GM19372 (cell line): ENCODE data around the gene BIRC6.
"Not testable (repeated sequence)": the region's sequence is repeated elsewhere in the genome, so short reads cannot be mapped to it uniquely, and the experiment has no call there.

Experiments used
- ATAC-seq: cut with Tn5 transposase; IDR thresholded peaks from one replicate; pipeline ENCODE4 v1.9.1; 2021; ENCODE audit warnings: mild to moderate bottlenecking, low read depth, moderate library complexity; ENCODE audit not compliant: unreplicated experiment

The BIRC6 gene, protein sequence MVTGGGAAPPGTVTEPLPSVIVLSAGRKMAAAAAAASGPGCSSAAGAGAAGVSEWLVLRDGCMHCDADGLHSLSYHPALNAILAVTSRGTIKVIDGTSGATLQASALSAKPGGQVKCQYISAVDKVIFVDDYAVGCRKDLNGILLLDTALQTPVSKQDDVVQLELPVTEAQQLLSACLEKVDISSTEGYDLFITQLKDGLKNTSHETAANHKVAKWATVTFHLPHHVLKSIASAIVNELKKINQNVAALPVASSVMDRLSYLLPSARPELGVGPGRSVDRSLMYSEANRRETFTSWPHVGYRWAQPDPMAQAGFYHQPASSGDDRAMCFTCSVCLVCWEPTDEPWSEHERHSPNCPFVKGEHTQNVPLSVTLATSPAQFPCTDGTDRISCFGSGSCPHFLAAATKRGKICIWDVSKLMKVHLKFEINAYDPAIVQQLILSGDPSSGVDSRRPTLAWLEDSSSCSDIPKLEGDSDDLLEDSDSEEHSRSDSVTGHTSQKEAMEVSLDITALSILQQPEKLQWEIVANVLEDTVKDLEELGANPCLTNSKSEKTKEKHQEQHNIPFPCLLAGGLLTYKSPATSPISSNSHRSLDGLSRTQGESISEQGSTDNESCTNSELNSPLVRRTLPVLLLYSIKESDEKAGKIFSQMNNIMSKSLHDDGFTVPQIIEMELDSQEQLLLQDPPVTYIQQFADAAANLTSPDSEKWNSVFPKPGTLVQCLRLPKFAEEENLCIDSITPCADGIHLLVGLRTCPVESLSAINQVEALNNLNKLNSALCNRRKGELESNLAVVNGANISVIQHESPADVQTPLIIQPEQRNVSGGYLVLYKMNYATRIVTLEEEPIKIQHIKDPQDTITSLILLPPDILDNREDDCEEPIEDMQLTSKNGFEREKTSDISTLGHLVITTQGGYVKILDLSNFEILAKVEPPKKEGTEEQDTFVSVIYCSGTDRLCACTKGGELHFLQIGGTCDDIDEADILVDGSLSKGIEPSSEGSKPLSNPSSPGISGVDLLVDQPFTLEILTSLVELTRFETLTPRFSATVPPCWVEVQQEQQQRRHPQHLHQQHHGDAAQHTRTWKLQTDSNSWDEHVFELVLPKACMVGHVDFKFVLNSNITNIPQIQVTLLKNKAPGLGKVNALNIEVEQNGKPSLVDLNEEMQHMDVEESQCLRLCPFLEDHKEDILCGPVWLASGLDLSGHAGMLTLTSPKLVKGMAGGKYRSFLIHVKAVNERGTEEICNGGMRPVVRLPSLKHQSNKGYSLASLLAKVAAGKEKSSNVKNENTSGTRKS (N-terminal part only)

DNA sequence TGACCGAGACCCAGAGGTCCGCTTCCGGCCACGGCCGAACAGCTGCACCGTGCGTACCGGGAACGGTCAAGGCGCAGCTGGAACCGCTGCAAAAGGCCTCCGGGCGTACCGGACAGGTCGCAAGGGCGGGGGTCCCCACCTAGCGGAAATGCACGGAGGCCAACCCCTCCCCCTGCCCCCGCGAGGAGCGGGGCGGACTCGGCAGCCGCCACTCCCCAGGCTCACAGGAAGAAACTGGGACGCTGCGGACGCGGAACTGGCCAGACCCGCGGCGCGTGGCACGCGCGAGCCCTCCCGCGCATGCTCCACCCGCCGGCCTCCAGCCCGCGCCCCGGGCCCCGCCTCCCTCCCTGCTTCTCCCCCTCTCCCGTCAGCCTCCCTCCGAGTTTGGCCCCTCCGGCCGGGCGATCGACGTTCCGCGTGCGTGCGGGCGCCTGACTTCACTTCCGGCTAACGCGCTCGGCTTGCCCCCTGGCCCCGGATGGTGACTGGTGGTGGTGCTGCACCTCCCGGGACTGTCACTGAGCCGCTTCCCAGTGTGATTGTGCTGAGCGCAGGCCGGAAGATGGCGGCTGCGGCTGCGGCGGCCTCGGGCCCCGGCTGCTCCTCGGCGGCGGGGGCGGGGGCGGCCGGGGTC is at the start of gene BIRC6:
Gene BIRC6, plus strand, starts transcription at position 343 of the 637 bp plus-strand sequence. Its CDS starts 139 bp downstream, at position 482.
- peak; percentile 81 for ATAC-seq

DNA sequence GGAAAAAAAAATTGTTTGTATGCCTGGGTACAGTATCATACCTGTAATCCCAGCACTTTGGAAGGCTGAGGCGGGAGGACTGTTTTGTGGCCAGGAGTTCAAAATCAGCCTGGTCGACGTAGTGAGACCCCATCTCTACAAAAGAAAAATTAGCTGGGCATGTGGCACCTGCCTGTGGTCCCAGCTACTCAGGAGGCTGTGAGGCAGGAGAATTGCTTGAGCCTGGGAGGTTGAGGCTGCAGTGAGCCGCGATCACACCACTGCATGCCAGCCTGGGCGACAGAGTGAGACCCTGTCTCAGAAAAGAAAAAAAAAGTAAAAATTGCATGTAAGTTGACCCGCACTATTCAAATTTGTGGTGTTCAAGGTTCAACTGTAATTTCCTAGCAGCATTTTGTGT is 46.2 kb upstream of the BIRC6 start:
- ATAC-seq, result no peak

DNA sequence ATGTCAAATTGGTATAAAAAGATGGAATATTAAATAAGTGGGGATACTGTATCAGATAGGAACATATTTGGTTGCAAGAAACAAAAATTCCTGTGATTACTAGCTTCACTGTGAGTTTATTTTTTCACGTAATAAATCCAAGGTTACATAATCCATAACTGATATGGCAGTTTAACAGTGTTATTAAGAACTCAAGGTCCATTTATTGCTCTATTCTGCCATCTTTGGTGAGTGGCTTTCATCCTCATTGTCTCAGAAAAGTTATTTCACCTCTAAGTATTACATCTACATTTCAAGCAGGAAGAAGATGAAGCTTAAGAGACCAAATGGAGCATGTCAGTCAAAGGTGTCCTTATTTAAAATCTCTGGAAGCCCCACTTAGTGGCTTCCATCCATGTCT is 41.9 kb upstream of the BIRC6 start:
- ATAC-seq, result no peak

DNA sequence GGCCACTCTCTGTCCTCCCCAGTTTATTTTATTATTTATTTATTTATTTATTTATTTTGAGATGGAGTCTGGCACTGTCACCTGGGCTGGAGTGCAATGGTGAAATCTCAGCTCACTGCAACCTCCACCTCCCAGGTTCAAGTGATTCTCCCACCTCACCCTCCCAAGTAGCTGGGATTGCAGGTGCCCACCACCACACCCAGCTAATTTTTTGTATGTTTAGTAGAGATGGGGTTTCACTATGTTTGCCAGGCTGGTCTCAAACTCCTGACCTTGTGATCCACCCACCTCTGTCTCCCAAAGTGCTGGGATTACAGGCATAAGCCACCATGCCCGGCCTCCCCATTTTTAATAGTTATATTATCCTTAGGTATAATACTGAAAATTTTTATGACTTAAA is 28.1 kb upstream of the BIRC6 start:
- ATAC-seq, result not testable (repeated sequence)

DNA sequence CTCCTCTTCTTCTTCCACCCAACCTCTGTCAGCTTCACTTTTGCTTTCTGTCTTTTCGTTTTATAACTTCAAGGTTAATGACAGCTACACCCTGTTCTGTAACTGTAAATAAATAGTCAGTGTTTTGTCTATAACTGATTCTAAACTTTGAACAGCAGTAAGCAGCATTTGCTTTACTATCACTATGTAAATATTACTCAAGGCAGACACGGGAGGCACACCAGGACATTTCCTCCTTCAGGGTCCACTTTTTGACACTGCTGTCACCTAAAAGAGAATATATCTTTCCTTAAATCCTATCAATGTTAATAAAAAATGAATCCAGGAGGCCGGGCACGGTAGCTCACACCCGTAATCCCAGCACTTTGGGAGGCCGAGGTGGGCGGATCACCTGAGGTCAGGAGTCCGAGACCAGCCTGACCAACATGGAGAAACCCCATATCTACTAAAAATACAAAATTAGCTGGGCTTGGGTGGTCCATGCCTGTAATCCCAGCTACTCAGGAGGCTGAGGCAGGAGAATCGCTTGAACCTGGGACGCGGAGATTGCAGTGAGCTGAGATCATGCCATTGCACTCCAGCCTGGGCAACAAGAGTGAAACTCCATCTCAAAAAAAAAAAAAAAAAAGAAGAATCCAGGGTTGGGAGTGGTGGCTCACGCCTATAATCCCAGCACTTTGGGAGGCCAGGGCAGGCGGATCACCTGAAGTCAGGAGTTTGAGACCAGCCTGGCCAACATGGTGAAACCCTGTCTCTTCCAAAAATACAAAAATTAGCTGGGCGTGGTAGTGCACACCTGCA is 27.4 kb upstream of the BIRC6 start:
- not testable (repeated sequence) for ATAC-seq

DNA sequence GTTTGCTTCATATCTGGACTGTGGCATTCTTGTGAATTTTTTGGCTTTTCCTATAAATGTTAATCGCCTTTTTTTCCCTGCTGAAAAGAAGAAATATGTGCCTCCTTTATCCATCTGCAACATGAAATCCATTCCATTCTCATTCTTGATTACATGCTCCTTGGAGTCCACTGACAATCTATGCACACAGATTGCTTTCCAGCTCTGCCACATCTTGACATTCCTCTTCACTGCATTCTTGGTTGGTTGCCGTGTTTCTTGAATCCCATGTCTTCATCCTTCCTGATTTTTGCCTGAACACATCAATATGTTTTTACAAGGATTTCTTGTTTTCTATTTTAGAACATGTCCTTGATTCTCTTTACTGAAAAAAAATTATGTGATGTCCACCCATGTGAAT is 26.7 kb upstream of the BIRC6 start:
- no peak for ATAC-seq

DNA sequence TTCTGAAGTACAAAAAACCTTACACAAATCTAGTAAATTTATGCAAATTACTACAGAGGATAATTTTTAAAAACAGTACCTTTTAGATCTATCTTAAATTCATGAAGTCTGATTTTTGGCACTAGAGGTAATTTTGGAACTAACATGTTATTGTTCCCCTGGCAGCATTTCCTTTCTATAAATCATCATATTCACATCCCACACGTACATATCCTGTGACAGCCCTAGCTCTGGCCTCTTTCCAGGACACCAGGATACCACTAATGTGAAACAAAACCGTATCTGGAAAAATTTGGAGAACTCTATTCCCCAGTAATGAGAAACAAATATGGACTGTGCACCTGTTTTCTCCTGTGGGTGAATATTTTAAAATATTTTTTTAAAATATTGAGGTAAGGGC is 14.0 kb upstream of the BIRC6 start:
- no peak for ATAC-seq

DNA sequence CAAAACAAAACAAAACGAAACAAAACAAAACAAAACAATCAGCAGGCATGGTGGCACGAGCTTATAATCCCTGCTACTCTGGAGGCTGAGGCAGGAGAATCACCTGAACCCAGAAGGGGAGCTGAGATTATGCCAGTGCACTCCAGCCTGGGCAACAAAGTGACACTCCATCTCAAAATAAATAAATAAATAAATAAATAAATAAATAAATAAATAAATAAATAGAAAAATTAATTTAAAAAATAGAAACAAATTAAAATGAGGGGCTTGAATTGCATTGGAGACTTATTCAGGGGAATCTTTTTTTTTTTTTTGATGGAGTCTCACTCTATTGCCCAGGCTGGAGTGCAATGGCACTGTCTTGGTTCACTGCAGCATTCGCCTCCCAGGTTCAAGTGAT is 6.0 kb upstream of the BIRC6 start:
- not testable (repeated sequence) for ATAC-seq

DNA sequence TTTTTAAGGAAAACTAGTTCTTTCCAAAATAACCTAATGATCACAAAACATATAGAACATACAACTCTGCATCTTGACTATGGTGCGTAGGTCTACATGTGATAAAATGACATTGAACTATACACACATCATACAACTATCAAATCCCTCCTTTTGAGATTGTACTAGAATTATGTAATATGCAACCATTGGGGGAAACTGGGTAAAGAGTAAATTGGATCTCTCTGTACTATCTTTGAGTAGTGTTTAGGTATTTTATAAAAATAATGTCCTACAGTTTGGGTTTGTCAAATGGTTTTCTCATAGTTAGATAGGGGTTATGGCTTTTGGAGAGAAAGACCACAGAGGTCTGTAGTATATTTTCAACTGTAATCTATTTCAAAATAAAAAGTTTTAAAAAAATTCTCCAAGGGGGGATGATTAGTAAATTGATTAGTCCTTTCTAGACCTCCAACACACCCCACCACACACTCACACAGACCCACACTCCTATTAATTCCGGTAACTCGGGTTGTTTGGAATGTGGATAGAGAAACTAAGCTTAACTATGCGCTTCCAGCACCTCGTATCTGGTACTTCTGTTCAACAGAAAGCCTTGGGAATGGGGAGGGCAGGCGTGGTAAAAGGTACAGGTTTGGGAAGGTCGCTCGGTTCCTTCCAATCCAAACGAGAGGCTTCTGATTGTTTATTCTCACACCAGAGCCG is 695 bp upstream of the BIRC6 start:
- no peak for ATAC-seq

DNA sequence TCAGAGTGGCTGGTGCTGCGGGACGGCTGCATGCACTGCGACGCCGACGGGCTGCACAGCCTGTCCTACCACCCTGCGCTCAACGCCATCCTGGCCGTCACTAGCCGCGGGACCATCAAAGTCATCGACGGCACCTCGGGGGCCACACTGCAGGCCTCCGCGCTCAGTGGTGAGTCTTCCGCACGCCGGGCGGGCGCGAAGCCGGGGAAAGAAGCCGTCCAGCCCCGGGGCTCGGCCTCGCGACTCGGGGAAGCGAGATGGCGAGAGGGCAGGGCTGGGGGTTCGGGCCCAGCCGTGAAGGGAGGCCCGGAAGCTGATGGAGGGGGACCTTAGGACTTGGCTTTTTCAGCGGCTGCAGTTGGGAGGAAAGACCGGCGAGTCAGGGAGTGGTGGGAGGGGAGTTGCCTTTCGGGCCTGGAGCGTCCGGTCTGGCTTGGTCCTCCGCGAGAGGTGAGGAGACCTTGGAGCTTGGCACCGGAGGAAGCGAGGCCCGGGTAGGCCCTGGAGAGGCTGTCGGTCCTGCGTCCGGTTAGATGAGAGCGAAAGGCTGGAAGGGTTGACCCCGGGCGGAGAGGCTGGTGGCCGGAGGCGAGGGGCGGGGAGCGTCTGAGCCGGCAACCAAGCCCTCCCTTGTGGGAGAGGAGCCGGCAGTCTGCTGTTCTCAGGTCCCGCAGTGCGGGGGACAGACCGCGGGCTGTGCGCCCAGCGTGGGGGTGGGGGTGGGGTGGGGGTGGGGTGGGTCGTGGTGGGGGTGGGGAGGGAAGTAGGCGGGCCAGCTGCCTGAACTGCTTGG is 691 bp downstream of the BIRC6 start:
- ATAC-seq, result peak; percentile 9

DNA sequence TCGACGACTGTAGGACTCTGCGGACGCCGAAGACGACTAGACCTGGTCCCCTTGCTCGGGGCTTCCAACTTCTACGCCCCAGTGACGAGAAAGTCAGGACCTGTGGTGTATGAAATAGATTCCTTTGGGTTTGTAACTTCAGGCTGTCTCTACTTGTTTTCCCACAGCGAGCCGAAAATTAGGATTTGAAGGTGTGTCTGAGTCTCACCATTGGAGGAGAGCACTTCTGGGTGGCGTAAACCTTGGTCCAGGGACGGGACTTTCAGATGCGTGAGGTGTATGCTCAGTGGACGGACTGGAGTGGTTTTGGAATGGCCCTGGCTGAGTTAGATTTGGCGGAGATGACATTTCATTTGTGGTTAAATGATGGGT is 1.3 kb downstream of the BIRC6 start:
- ATAC-seq, result no peak

DNA sequence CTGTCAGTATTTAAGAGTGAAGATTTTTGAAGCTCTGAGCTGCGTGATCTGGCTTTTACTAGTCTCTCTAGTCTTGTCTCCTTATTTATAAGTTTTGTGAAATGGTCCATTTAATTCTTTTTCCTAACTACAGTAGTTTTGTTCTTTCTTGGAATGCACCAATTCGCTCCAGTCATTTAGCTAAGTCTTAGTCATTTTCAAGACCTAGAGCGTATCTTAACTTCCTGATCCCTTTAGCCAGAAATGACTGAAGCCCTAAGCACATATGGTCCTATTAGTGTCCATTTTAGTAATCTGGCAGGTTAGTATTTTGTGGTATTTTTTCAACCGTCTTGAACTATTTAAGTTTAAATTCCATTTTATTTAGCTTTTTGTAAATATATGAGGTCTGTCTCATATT is 3.6 kb downstream of the BIRC6 start:
- no peak for ATAC-seq

DNA sequence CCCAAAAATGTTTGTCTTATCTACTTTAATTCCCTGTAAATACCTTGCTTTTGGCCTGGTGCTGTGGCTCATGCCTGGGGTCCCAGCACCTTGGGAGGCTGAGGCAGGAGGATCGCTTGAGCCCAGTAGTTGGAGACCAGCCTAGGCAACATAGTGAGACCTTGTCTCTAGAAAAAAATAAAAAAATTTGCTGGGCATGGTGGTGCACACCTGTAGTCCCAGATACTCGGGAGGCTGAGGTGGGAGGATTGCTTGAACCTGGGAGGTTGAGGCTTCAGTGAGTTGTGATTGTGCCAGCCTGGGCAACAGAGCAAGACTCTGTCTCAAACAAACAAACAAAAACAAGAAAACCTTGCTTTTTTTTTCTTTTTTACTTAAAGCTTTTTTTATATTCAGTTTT is 6.2 kb downstream of the BIRC6 start:
- ATAC-seq, result not testable (repeated sequence)

DNA sequence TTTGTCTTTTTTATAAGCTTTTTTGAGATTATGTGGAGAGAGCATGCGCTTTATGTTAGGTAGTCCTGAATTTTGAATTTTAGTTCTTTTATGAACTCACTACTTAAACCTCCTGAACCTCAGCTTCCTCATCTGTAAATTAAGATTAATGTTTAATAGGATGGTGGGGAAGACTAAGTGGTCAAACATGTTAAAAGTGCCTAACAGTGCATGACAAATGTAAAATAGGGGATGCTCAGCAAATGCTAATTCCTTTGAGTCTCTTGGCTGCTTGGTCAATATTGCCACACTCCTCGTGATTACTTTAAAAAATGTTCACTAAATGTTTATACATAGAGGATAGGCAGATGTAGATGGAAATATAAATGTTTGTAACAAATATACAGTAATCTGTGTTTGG is 6.8 kb downstream of the BIRC6 start:
- no peak for ATAC-seq

DNA sequence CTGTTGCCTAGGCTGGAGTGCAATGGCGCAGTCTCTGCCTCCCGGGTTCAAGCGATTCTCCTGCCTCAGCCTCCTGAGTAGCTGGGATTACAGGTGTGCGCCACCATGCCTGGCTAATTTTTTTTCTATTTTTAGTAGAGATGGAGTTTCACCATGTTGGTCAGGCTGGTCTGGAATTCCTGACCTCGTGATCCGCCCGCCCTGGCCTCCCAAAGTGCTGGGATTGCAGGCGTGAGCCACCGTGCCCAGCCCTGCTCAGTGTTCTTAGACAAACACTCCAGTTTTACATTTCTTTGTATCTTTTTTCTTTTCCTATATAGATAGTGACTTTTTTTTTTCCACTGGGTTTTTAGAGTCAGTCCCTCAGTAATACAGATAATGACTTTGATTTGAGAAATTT is 7.5 kb downstream of the BIRC6 start:
- not testable (repeated sequence) for ATAC-seq

DNA sequence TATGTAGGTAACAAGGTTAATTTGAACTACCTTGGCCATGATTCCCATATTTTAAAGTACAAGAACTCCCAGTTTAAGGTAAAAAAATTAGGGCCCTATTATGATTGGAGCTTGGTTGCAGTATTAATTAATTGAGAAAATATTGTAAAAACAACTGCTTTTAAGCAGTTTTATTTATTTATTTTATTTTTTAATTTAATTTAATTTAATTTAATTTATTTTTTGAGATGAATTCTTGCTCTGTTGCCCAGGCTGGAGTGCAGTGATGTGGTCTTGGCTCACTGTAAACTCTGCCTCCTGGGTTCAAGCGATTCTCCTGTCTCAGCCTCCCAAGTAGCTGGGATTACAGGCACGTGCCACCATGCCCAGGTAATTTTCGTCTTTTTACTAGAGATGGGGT is 8.9 kb downstream of the BIRC6 start:
- not testable (repeated sequence) for ATAC-seq

DNA sequence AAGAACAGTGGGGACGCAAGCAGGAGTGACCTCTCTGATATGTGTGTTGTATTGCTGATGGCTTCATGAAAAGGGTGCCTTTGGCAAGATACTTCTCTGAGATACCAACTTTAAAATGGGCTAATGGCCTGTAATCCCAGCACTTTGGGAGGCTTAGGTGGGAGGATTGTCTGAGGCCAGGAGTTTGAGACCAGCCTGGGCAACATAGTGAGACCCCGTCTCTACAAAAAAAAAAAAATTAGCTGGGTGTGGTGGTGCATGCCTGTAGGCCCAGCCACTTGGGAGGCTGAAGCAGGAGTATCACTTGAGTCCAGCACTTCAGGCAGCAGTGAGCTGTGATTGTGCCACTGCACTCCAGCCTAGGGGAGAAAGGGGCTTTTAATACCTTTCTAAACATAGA is 9.8 kb downstream of the BIRC6 start:
- ATAC-seq, result no peak

DNA sequence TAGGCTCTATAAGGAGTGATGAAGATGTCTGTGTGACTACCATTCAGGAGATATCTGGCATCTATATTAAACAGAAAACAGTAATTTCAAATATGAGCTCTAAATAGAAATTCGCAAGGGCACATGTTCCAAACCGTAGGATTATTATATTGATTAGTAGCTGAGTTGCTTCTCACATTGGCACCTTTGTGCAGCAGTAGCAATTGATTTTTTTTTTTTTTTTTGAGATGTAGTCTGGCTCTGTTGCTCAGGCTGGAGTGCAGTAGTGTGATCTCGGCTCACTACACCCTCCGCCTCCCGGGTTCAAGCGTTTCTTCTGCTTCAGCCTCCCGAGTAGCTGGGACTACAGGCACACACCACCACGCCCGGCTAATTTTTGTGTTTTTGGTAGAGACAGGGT is 12.4 kb downstream of the BIRC6 start:
- ATAC-seq, result no peak
